ENCODE measurements around the gene ADGRG4. TPM values are rescaled to one million over a fixed set of nuclear protein-coding genes. Genes with fewer than 3 reads are reported as not detected.

ADGRG4 gene
- total and polyA plus RNA-seq, 7 donors = under 0.01 TPM; not detected in 6

GRCh38 chrX:136447968-136448367 lies 147.2 kb downstream of the ADGRG4 start:
- H3K27me3 ChIP-seq = no peaks in the 10 kb centered on the region
- H3K27ac ChIP-seq = no peak overlapping the region
- H3K4me3 ChIP-seq = no peak overlapping the region
- intact Hi-C loops (cut with DNase I) = no loop called here
- H3K9me3 ChIP-seq = no peaks in the 10 kb centered on the region
- H3K4me1 ChIP-seq = no peaks in the 10 kb centered on the region
- no peak for DNase-seq
- no peak for TF ChIP-seq EP300 (IDR thresholded peaks at IDR 0.05)
- TF ChIP-seq POLR2AphosphoS5 (IDR thresholded peaks at IDR 0.05) = no peak
- no peak for TF ChIP-seq CTCF (IDR thresholded peaks at IDR 0.05)
- no peak for TF ChIP-seq POLR2A (IDR thresholded peaks at IDR 0.05)
- no peaks in the 10 kb centered on the region for H3K36me3 ChIP-seq

- Histone ChIP-seq H3K27me3 (no peaks in the 10 kb centered on the region), H3K36me3 (no peaks in the 10 kb centered on the region), H3K27ac (no peak overlapping the region), H3K9me3 (no peaks in the 10 kb centered on the region), H3K4me1 (no peaks in the 10 kb centered on the region), H3K4me3 (no peak overlapping the region)
- WGBS, 2 donors = 53 to 58% methylated on average over 8 of the region's 8 CpGs
- TF ChIP-seq POLR2AphosphoS5 (IDR thresholded peaks at IDR 0.05) (no peak), CTCF (IDR thresholded peaks at IDR 0.05) (no peak), EP300 (IDR thresholded peaks at IDR 0.05) (no peak), POLR2A (IDR thresholded peaks at IDR 0.05) (no peak)
- DNase-seq = no peak
- intact Hi-C loops (cut with DNase I) = no loop called here
These were observed 149.5 kb downstream of the ADGRG4 start for GRCh38 chrX:136450050-136450830.

GRCh38 chrX:136452614-136453013 lies 151.9 kb downstream of the ADGRG4 start:
- WGBS, 2 donors = 75 to 91% methylated on average over 5 of the region's 5 CpGs
- H3K36me3 ChIP-seq = no peaks in the 10 kb centered on the region
- TF ChIP-seq POLR2AphosphoS5 (IDR thresholded peaks at IDR 0.05) (no peak), EP300 (IDR thresholded peaks at IDR 0.05) (no peak), CTCF (IDR thresholded peaks at IDR 0.05) (no peak), POLR2A (IDR thresholded peaks at IDR 0.05) (no peak)
- H3K27me3 ChIP-seq = no peaks in the 10 kb centered on the region
- no peak for DNase-seq
- no peaks in the 10 kb centered on the region for H3K4me1 ChIP-seq
- no peak overlapping the region for H3K27ac ChIP-seq
- intact Hi-C loops (cut with DNase I) = no loop called here
- no peaks in the 10 kb centered on the region for H3K9me3 ChIP-seq
- no peak overlapping the region for H3K4me3 ChIP-seq

GRCh38 chrX:136453114-136453513 lies 152.4 kb downstream of the ADGRG4 start:
- TF ChIP-seq EP300 (IDR thresholded peaks at IDR 0.05) = no peak
- no peak for TF ChIP-seq POLR2A (IDR thresholded peaks at IDR 0.05)
- TF ChIP-seq POLR2AphosphoS5 (IDR thresholded peaks at IDR 0.05) = no peak
- TF ChIP-seq CTCF (IDR thresholded peaks at IDR 0.05) = no peak

GRCh38 chrX:136453771-136454170 lies 153.0 kb downstream of the ADGRG4 start:
- no peak for TF ChIP-seq POLR2AphosphoS5 (IDR thresholded peaks at IDR 0.05)
- TF ChIP-seq EP300 (IDR thresholded peaks at IDR 0.05) = no peak
- no peak for TF ChIP-seq CTCF (IDR thresholded peaks at IDR 0.05)
- TF ChIP-seq POLR2A (IDR thresholded peaks at IDR 0.05) = no peak
- intact Hi-C loops (cut with DNase I) = no loop called here
- no peaks in the 10 kb centered on the region for H3K9me3 ChIP-seq
- H3K27me3 ChIP-seq = no peaks in the 10 kb centered on the region
- no peaks in the 10 kb centered on the region for H3K4me1 ChIP-seq
- no peak for DNase-seq
- H3K4me3 ChIP-seq = no peak overlapping the region
- H3K27ac ChIP-seq = no peak overlapping the region
- 11 to 41% methylated on average over 1 of the region's 1 CpG for WGBS, 2 donors
- no peaks in the 10 kb centered on the region for H3K36me3 ChIP-seq

More at GRCh38 chrX:136453114-136453513, 152.4 kb downstream of the ADGRG4 start:
- WGBS, 2 donors = 84 to 88% methylated on average over 1 of the region's 1 CpG
- Histone ChIP-seq H3K4me3 (no peak overlapping the region), H3K36me3 (no peaks in the 10 kb centered on the region), H3K27me3 (no peaks in the 10 kb centered on the region), H3K4me1 (no peaks in the 10 kb centered on the region), H3K9me3 (no peaks in the 10 kb centered on the region), H3K27ac (no peak overlapping the region)
- no peak for DNase-seq
- intact Hi-C loops (cut with DNase I) = no loop called here
